ACHN (cell line): ENCODE data around the gene BMAL2.

Experiments used
- DNase-seq: peaks from one replicate; pipeline ENCODE4 v3.0.0-alpha.2; 2015
- in situ Hi-C: cut with HindIII; loops from 2 replicates; pipeline ENCODE4 v1.10.0; 2017; ENCODE audit warnings: low sequenced_read_pairs, low pct_ligation_motif_present, low pct_unique_long_range_greater_than_20kb

BMAL2 gene

DNA sequence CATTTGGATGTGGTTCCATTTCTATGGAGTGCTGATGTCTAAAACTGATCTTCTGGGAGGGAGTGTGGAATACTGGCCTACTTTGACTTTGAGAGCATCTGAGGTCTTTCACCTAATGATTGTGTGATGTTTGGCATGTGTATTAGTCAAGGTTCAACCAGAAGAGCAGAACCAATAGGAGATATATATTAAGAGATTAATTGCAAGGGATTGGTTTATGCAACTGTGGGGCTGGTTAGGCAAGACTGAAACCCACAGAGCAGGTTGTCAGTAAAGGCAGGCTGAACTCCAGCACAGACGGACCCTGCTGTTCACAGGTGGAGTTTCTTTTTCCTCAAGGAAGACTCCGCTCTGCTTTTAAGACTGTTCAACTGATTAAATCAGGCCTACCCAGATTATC is 11.6 kb downstream of the BMAL2 start:
- no peak for DNase-seq

DNA sequence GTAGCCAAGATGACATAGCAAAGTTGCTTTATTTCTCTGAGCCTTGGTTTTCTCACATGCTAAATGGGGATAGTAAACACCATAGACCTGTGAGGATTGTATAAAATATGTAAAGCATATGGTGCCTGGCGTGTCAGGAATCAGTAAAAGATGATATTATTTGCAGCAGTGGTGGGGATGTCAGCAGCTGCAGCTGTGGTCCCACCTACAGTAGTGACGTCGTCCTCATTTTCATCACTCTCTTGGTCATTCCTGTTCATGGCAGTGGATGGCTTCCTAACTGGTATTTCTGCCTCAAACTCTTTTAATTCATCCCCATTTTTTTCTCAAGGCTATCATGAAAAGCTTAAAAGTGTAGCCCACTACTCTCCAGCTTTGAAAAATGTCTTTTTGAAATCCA is 12.1 kb downstream of the BMAL2 start:
- peak; percentile 18 for DNase-seq
- in situ Hi-C loops = no loop called here

More for the DNA sequence above, 11.6 kb downstream of the BMAL2 start:
- in situ Hi-C loops = no loop called here

DNA sequence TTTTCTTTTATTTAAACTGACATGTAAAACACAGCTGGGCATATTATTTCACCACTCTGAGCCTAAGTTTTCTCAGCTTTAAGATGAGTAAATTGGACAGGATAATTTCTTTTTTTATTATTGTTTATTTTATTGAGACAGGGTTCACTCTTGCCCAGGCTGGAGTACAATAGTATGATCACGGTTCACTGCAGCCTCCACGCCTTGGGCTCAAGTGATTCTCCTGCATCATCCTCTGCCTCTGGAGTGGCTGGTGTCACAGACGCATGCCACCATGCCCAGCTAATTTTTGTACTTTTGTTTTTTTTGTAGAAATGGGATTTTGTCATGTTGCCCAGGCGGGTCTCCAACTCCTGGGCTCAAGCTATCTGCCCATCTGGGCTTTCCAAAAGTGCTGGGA is 12.7 kb downstream of the BMAL2 start:
- in situ Hi-C loops = no loop called here

DNA sequence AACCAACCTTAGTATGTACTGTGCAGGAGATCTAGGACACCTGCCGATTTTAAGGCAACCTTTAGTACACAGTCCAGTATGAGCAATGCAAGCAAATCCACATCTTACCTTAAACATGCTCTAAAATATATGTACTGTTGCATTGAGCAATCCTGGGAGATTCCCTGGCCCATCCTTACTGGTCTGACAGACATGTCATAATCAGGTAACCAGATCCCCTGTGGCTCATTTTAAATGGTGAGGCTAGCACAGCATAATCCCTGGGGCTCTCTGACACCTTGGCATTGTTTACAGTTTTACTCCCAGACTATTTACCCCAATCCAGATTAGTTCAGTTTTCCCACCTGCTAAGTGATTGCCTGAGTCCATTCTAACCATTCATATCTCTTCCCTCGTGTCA is 15.1 kb downstream of the BMAL2 start:
- in situ Hi-C loops = no loop called here
- DNase-seq = no peak

More for the DNA sequence above, 12.7 kb downstream of the BMAL2 start:
- DNase-seq = no peak

DNA sequence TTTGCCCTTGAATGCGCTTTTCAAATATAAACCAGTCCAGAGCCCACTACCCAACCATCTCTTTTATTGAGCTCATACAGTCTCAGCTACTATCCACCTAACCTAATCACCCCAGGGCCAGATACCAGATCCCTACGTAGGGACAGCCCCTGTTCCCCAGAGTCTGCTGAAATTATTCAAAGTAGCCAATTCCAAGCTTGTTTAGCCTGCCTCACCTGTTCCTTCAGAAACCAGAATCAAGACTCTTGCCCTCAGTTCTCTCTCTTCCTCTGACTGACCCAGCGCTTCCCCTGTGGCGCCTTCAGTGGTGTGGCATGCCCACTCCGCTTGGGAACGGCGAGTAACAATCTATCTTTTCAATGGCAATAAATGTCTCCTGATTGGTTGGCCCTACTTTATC is 18.8 kb downstream of the BMAL2 start:
- in situ Hi-C loops = no loop called here
- no peak for DNase-seq

DNA sequence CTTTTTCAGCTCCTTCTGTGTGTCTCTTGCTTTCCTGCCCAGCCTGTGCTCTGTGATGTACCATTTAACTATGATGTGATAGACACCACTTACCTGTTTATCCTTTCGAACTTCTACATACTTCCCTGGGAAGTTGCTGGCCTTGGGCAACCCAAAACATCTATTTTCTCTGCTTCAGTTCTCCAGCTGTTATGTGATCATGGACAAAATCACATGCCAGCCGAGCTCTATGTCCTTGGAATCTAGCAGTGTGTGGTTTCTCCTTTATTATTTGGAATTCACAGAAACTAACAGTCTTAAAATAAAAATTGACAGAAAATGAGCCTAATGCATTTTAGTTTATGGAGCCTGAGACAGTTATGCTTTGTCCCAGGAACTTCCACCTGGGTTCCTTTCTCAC is 22.9 kb downstream of the BMAL2 start:
- DNase-seq = no peak
- in situ Hi-C loops = no loop called here

DNA sequence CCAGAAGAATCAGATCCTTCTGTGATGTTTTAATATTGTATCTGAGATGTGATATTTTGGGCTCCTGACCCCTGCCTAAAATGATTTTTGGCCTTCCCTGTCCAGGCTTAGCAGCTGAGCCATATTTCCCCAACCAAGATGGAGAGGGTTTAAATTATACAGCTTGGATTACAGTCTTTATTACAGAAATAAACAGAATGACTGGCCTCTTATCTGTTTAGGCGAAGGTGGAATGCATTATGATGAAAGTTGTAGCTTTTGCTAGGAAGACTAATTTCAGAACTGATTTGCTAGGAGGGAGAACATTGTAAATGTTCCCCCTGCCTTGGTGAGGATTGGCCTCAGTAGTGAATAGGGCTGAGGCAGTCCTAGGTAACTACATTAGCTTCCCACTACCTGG is 23.3 kb downstream of the BMAL2 start:
- in situ Hi-C loops = no loop called here

DNA sequence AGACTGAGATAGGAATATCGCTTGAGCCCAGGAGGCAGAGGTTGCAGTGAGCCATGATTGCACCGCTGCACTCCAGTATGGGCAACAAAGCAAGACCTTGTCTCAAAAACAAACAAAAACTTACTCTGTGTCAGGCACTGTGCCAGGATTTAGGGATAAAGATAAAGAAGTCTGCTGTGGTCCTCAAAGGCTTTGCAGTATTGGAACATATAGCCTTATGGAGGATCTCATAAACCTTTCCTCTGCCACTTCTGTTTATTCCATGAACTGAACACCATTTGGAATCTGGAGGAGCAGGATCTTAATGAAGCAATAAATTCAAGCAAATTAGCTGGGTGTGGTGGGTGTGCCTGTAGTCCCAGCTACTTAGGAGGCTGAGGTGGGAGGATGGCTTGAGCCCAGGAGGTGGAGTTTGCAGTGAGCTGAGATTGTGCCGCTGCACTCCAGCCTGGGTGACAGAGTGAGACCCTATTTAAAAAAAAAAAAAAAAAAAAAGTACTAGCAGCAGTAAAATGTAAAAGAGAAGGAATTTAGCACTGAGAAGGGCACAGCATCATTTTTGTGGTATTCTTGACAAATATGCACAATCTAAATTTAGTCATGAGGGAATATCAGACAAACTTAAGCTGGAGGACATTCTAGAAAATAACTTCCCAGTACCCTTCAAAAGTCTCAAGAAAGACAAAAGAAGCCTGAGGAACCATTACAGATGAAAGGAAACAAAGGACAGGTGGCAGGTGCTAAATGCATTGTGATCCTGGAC is 27.1 kb downstream of the BMAL2 start:
- DNase-seq = no peak
- in situ Hi-C loops = no loop called here

More for the DNA sequence above, 23.3 kb downstream of the BMAL2 start:
- no peak for DNase-seq

DNA sequence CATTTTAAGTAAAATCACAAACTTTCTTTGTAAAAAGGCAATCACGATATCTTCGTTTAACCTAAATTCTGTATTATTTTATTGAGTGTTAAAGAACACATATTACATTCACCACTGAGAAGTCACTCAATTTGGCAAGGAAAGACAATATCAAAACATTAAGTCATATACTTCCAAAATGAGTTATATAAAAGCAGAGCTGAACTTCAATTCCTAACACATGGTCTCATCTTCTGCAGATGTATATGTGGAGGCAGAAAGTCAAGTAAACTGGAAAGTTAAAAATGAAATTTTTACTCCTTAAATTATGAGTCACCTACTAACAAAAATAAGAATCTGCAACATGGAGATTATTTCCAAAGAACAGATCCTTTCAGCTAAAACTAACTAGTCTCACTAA is 28.7 kb downstream of the BMAL2 start:
- in situ Hi-C loops = no loop called here
- no peak for DNase-seq

DNA sequence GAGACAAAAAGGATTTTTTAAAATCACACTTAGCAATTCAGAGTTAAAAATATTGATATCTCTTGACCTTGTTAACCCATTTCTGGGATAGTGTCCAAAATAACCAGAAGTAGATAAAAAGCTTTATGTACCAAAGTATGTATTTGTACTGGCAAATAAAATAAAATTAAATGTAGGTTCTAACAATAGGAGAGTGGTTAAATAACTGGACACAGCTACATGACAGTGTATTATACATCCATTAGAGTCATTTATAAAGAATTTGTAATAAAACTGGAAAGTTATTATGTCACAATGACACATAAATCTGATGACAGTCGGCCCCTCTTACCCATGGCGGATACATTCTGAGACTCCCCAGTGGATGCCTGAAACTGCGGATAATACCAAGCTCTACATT is 34.0 kb downstream of the BMAL2 start:
- no peak for DNase-seq
- in situ Hi-C loops = no loop called here

DNA sequence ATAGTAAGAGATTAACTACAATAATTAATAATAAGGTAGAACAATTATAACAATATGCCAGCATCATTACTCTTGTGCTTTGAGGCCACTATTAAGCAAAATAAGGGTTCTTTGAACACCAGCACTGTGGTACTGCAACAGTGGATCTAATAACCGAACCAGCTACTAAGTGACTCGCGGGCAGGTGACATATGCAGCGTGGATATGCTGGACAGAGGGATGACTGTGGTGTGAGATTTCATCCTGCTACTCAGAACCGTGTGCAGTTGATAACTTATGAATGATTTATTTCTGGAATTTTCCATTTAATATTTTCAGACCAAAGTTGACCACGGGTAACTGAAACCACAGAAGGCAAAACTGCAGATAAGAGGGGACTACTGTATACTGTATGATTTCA is 34.4 kb downstream of the BMAL2 start:
- DNase-seq = no peak
- in situ Hi-C loops = no loop called here

DNA sequence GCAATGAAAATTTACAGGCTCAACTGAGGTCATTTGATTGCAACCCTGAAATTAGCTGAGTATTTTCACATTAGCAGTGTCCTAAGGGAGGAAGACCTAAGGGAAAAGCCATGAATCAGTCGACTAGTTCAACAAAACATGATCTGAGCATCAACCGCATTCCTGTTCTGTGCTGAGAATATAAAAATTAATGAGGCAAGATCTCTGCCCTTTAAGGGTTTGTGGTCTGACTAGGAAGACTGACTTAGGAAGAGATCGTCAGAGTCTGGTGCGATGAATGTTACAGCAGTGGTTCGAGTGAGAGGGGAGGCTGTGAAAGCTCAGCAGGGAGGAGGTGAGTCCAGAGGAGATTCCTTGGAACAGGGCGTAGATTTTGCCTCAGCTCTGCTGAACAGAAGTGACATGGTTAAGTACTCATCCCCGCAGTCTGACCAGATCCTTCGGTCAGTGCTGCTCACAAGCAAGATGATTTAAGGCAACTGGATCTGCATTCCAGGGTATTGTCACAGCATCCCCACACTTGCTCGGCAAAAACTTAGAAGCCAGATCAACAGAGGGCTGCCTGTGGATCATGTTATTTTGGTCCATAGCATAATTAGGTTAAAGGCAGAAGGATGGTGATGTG is 49.6 kb downstream of the BMAL2 start:
- peak; percentile 19 for DNase-seq
- in situ Hi-C loops = no loop called here
